ENCODE data around the gene MORN1. TPM values are rescaled to one million over a fixed set of nuclear protein-coding genes. Genes with fewer than 3 reads are reported as not detected.

The MORN1 gene
- 6.6 and 11.1 TPM in 2 replicates for total RNA-seq (2014; rRNA removed; shearing (Covaris generic))
- 4.7 and 4.8 TPM in 2 replicates for polyA plus RNA-seq (2016; fragmentation: Nextera tagmentation; extraction: Ambion mirVana)
- long read RNA-seq, partial matches to known transcripts, result 1 of 1 reads
- long read RNA-seq, other reads (novel, unspliced or antisense), result 0 of 1 reads

GRCh38 chr1:2391041-2391930, at the start of gene MORN1, which contains the start of gene RER1:
Gene MORN1, minus strand, starts transcription at chr1:2391554. Its CDS starts 21 bp downstream, at chr1:2391533.
Gene RER1, plus strand, starts transcription at chr1:2391841. Its CDS starts 3,950 bp downstream, at chr1:2395791.
- Histone ChIP-seq H3K27ac (ENCODE audit: low read depth) (no peak within 1 kb of the TSS), H3K9me2 (ENCODE audit: insufficient read depth) (no peaks in the 10 kb centered on the region), H3K36me3 (ENCODE audit: insufficient read depth) (no peaks in the 10 kb centered on the region; the same call in 1 of the 2 replicates), H3K27me3 (ENCODE audit: insufficient read depth) (no peaks in the 10 kb centered on the region), H2AFZ (peak within 1 kb of the TSS; percentile 83; the same call in 1 of the 2 replicates), H3K4me1 (ENCODE audit: insufficient read depth) (no peaks in the 10 kb centered on the region; the same call in 1 of the 2 replicates), H4K20me1 (replicated peaks; ENCODE audit: insufficient read depth) (peaks cover 15% of the 10 kb centered on the region), H3K4me2 (peak within 1 kb of the TSS; percentile 94), H3K79me2 (replicated peaks; ENCODE audit: insufficient read depth) (peaks cover 44% of the 10 kb centered on the region), H3F3A (replicated peaks; ENCODE audit: low read depth) (peaks cover 6% of the 10 kb centered on the region; the same call in 1 of the 2 replicates), H3K4me3 (peak within 1 kb of the TSS; percentile 93)
- no peaks in the 10 kb centered on the region for H3K9me3 Mint-ChIP-seq
- peaks cover 6% of the 10 kb centered on the region for H3K27me3 Mint-ChIP-seq (ENCODE audit: insufficient read depth, low read depth, poor library complexity)
- H3K4me1 Mint-ChIP-seq, result peaks cover 17% of the 10 kb centered on the region
- peak within 1 kb of the TSS; percentile 90 for H3K4me3 Mint-ChIP-seq
- peak; percentile 98 for ATAC-seq
- peak; percentile 99 for DNase-seq (ENCODE audit: low spot score)
- H3K36me3 Mint-ChIP-seq (ENCODE audit: low read depth), result peaks cover 15% of the 10 kb centered on the region
- H3K27ac Mint-ChIP-seq, result peak within 1 kb of the TSS; percentile 31; the same call in 1 of the 2 replicates
- TF ChIP-seq JUNB (IDR thresholded peaks at IDR 0.05; ENCODE audit: unreplicated experiment), result no peak
- TF ChIP-seq NANOG (IDR thresholded peaks at IDR 0.05; ENCODE audit: borderline replicate concordance), result no peak
- peak; percentile 82 for TF ChIP-seq ETS1 (IDR thresholded peaks at IDR 0.05)
- TF ChIP-seq ZNF331 (CRISPR knock-in tag; IDR thresholded peaks at IDR 0.05; ENCODE audit: low read depth), result no peak
- no peak for TF ChIP-seq EZH2 (IDR thresholded peaks at IDR 0.05; ENCODE audit: low read depth, unreplicated experiment)
- peak; percentile 70 for TF ChIP-seq POLR2AphosphoS5 (IDR thresholded peaks at IDR 0.05; ENCODE audit: low read depth)
- TF ChIP-seq CTCF (conservative IDR thresholded peaks at IDR 0.05; ENCODE audit: low read depth in 2 of 2), result no peak
- peak; percentile 85 for TF ChIP-seq CREB1 (CRISPR knock-in tag; IDR thresholded peaks at IDR 0.05; ENCODE audit: low read depth)
- TF ChIP-seq STAT1 (IDR thresholded peaks at IDR 0.05; ENCODE audit: unreplicated experiment), result no peak
- no peak for TF ChIP-seq REST (IDR thresholded peaks at IDR 0.05; ENCODE audit: unreplicated experiment)
- TF ChIP-seq EZH2phosphoT487 (IDR thresholded peaks at IDR 0.05; ENCODE audit: unreplicated experiment), result no peak
- no peak for TF ChIP-seq ZNF114 (CRISPR knock-in tag; IDR thresholded peaks at IDR 0.05)

Data from GM23338 (cell line).